Ovary (tissue), 3 donors: ENCODE measurements around the gene ARHGEF9.

Experiments
- EP300 ChIP-seq: sonication (generic); formaldehyde crosslinking; IDR thresholded peaks from one replicate; pipeline ENCODE4 v1.6.1; 2017; ENCODE audit warnings: antibody characterized with exemption
- POLR2A ChIP-seq: fragments of 450-650 bp; IDR thresholded peaks from one replicate; pipeline ENCODE4 v1.6.1; 2017; ENCODE audit warnings: antibody characterized with exemption, mild to moderate bottlenecking, moderate library complexity
- TF ChIP-seq, protein P1 (sequence below), 3 donors: fragments of 450-650 bp in 2 of 3; fragments of 200-600 bp in 1 of 3; IDR thresholded peaks; one replicate each; pipeline versions ENCODE4 v1.5.1 to v1.8.0; 2016 to 2022; ENCODE audit warnings: antibody characterized with exemption in 3 of 3, mild to moderate bottlenecking in 1 of 3
- donor health status: DM: no; HTN: no; CAD: no.

GRCh38 chrX:63740382-63740781 lies 44.6 kb downstream of the ARHGEF9 start:
- TF ChIP-seq, protein P1, sequence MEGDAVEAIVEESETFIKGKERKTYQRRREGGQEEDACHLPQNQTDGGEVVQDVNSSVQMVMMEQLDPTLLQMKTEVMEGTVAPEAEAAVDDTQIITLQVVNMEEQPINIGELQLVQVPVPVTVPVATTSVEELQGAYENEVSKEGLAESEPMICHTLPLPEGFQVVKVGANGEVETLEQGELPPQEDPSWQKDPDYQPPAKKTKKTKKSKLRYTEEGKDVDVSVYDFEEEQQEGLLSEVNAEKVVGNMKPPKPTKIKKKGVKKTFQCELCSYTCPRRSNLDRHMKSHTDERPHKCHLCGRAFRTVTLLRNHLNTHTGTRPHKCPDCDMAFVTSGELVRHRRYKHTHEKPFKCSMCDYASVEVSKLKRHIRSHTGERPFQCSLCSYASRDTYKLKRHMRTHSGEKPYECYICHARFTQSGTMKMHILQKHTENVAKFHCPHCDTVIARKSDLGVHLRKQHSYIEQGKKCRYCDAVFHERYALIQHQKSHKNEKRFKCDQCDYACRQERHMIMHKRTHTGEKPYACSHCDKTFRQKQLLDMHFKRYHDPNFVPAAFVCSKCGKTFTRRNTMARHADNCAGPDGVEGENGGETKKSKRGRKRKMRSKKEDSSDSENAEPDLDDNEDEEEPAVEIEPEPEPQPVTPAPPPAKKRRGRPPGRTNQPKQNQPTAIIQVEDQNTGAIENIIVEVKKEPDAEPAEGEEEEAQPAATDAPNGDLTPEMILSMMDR (IDR thresholded peaks at IDR 0.05) = no peak
- TF ChIP-seq POLR2A (no peak), EP300 (no peak)
